HUES6 (cell line): ENCODE data around the gene DUOX2.
A peak's percentile ranks its signal among the peaks of the same experiment; 100 is the strongest.

ENCODE experiments used
- H3K27ac ChIP-seq: 2 replicates; pipeline ENCODE4 v1.7.0; 2013; ENCODE audit warnings: low read depth, mild to moderate bottlenecking, low read length, inconsistent platforms
- H3K27me3 ChIP-seq: 2 replicates; pipeline ENCODE4 v1.6.1; 2013; ENCODE audit warnings: low read length; ENCODE audit not compliant: control insufficient read depth, insufficient read depth
- H3K36me3 ChIP-seq: 2 replicates; pipeline ENCODE4 v1.6.1; 2013; ENCODE audit warnings: low read length; ENCODE audit not compliant: control insufficient read depth, insufficient read depth
- H3K4me1 ChIP-seq: 2 replicates; pipeline ENCODE4 v1.6.1; 2013; ENCODE audit warnings: low read length; ENCODE audit not compliant: control insufficient read depth, insufficient read depth
- H3K4me3 ChIP-seq: 2 replicates; pipeline ENCODE4 v1.5.1; 2013; ENCODE audit warnings: low read depth, low read length
- H3K9ac ChIP-seq: one replicate; pipeline ENCODE4 v1.6.1; 2013; ENCODE audit warnings: mild to moderate bottlenecking, low read length
- H3K9me3 ChIP-seq: 2 replicates; pipeline ENCODE4 v1.6.1; 2013; ENCODE audit warnings: low read depth, low read length; ENCODE audit not compliant: control insufficient read depth, insufficient read depth

The DUOX2 gene

DNA sequence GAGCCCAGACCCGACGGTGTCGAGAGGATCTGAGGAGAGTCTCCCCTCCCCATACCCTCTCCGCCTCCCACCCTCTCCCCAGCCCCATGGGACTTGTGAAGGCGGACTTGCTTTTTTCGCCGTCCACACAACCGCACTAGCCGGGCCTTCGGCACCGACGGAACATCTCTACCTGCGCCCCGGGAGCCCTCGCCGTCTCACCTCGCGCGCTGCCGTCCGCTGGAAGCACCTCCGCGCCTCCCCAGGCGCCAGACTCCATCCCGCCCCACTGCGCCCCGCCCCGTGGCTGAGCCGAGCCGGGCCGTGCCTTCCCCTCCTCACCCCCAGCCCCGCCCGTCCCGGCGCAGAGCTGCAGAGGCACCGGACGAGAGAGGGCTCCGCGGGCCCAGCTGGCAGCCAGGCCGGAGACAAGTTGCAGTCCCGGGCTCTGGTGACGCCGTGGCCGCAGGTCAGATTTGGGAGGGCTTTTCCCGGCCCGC is 15.7 kb upstream of the DUOX2 start, which contains the start of the genes DUOX1 and DUOXA1:
TSS of gene DUOX1 (plus strand) at position 344 of the 479 bp plus-strand sequence. CDS start 1,973 bp downstream, outside the sequence.
TSS of gene DUOXA1 (minus strand) at position 229 of the 479 bp plus-strand sequence. CDS start 6,865 bp downstream, outside the sequence.
- Histone ChIP-seq H3K27ac (no peak within 1 kb of the TSS), H3K4me1 (peaks cover 8% of the 10 kb centered on the region; the same call in 1 of the 2 replicates), H3K36me3 (no peaks in the 10 kb centered on the region), H3K27me3 (peaks cover 100% of the 10 kb centered on the region), H3K4me3 (peak within 1 kb of the TSS; percentile 84), H3K9ac (no peak within 1 kb of the TSS), H3K9me3 (no peaks in the 10 kb centered on the region)

DNA sequence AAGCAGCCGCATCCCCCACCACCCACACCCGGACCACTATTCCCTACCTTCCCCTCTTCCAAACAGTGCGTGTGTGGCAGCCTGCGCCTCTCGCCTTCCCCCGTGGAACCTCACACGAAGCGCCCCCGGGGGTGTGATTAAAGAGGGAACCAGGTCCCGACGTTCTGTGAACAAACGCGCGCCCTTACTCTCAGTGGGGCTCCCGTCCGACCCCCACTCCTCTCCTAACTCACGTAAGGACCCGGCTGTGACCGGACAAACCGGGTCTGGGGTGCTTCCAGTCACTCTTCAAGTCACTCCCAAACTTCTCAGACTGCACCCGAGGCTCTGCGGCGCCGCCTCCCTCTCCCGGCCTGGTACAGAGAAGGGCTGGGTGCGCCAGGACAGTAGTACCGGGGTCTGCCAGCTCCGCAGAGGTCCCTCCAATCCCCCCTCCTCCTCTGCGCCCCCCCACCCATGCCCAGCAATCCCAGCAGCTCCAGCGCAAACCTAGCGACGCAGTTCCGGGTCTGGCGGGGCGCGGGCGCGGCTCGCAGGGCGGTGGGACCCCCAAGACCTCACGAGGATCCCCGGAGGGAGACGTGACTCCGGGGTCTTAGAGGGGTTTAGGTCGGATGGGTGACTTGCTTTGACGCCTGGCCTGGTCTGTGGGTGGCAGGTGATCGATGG is 15.1 kb upstream of the DUOX2 start:
- Histone ChIP-seq H3K4me1 (peaks cover 8% of the 10 kb centered on the region; the same call in 1 of the 2 replicates), H3K36me3 (no peaks in the 10 kb centered on the region), H3K9me3 (no peaks in the 10 kb centered on the region), H3K27ac (no peak overlapping the region), H3K4me3 (peak overlapping the region; percentile 84), H3K27me3 (peaks cover 98% of the 10 kb centered on the region), H3K9ac (no peak overlapping the region)

- H3K4me3 ChIP-seq, result no peak overlapping the region
- H3K9me3 ChIP-seq, result no peaks in the 10 kb centered on the region
Observed at GRCh38 chr15:45126535-45127158, 12.7 kb upstream of the DUOX2 start.

DNA sequence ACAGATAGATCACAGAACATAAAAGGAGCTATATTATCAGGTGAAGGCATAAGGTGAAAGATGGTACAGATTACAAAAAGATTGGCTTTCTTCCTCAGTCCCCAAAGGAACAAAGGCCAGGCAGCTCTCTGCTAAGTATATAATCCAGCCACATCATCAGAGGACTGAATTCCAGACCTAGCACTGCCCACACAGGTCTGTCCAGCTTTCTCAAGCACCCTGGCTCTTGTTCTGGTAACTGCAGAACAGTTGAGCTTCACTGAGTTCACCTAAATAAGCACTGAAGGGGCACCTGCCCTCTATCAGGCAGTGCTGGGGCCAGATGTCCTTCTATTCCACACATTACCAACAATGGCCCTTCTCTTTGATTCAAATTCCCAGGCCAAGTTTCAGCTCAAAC is 9.4 kb upstream of the DUOX2 start:
- Histone ChIP-seq H3K27ac (no peak overlapping the region), H3K4me1 (peaks cover 3% of the 10 kb centered on the region; the same call in 1 of the 2 replicates), H3K4me3 (no peak overlapping the region), H3K9ac (no peak overlapping the region), H3K9me3 (no peaks in the 10 kb centered on the region), H3K36me3 (no peaks in the 10 kb centered on the region), H3K27me3 (peaks cover 88% of the 10 kb centered on the region)

More at GRCh38 chr15:45126535-45127158, 12.7 kb upstream of the DUOX2 start:
- Histone ChIP-seq H3K4me1 (peaks cover 11% of the 10 kb centered on the region; the same call in 1 of the 2 replicates), H3K27ac (no peak overlapping the region), H3K27me3 (peaks cover 93% of the 10 kb centered on the region), H3K9ac (no peak overlapping the region), H3K36me3 (no peaks in the 10 kb centered on the region)

GRCh38 chr15:45122719-45123118 is 8.7 kb upstream of the DUOX2 start:
- no peak overlapping the region for H3K27ac ChIP-seq
- no peaks in the 10 kb centered on the region for H3K9me3 ChIP-seq

GRCh38 chr15:45121706-45122417 is 7.9 kb upstream of the DUOX2 start:
- no peaks in the 10 kb centered on the region for H3K36me3 ChIP-seq
- H3K27ac ChIP-seq, result no peak overlapping the region
- H3K4me1 ChIP-seq, result peaks cover 7% of the 10 kb centered on the region; the same call in 1 of the 2 replicates
- H3K27me3 ChIP-seq, result peaks cover 88% of the 10 kb centered on the region
- H3K9ac ChIP-seq, result no peak overlapping the region
- H3K9me3 ChIP-seq, result no peaks in the 10 kb centered on the region
- H3K4me3 ChIP-seq, result no peak overlapping the region

More at GRCh38 chr15:45122719-45123118, 8.7 kb upstream of the DUOX2 start:
- H3K9ac ChIP-seq, result no peak overlapping the region
- no peaks in the 10 kb centered on the region for H3K36me3 ChIP-seq
- H3K4me1 ChIP-seq, result peaks cover 5% of the 10 kb centered on the region; the same call in 1 of the 2 replicates
- H3K27me3 ChIP-seq, result peaks cover 88% of the 10 kb centered on the region
- H3K4me3 ChIP-seq, result no peak overlapping the region

- no peak overlapping the region for H3K27ac ChIP-seq
- H3K9ac ChIP-seq, result no peak overlapping the region
- H3K27me3 ChIP-seq, result peaks cover 88% of the 10 kb centered on the region
- no peaks in the 10 kb centered on the region for H3K36me3 ChIP-seq
- H3K9me3 ChIP-seq, result no peaks in the 10 kb centered on the region
- H3K4me3 ChIP-seq, result no peak overlapping the region
- peaks cover 11% of the 10 kb centered on the region; the same call in 1 of the 2 replicates for H3K4me1 ChIP-seq
Observed at GRCh38 chr15:45121020-45121419, 7.0 kb upstream of the DUOX2 start.

DNA sequence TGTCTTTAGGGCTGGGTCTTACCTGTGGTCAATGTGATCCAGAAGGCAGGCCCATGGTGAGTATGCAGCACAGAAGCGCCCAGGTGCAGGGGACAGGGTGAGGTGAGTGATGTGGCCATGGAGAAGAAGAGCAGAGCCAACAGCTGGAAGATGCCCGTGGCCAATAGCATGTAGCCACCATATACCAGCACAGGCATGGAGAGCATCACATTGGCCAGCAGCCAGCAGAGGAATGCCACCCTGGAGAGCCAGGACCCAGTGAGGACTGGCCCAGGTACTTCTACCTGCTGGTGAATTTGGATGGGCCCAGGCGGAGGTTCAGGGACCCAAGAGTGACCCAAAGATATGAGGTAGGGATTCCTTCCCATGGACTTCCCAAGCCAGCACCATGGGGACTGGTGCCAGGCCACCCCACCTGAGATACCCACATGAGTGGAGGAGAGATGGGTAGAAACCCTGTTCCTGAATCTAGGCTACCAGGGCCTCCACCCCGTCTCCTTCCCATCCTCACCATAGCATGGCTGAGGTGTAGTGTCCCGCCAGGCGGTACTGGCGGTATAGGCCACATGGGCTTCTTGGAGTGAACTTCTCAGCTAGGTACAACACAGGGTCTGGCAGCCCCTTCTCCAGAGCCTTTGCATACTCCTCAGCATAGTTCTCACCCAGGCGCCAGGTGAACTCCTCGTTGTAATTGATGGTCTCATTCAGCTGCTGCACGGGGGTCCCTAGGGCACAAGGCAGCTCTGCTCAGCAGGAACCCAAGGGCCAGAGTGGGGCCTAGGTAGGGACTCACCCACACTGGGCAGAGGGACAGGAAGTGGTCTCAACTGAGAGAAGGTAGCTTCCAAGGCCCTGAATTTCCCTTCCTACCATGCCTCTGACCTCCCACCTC is 6.4 kb upstream of the DUOX2 start:
- peaks cover 11% of the 10 kb centered on the region; the same call in 1 of the 2 replicates for H3K4me1 ChIP-seq
- H3K9ac ChIP-seq, result no peak overlapping the region
- H3K36me3 ChIP-seq, result no peaks in the 10 kb centered on the region
- no peaks in the 10 kb centered on the region for H3K9me3 ChIP-seq
- H3K27me3 ChIP-seq, result peaks cover 88% of the 10 kb centered on the region
- no peak overlapping the region for H3K4me3 ChIP-seq
- H3K27ac ChIP-seq, result no peak overlapping the region

DNA sequence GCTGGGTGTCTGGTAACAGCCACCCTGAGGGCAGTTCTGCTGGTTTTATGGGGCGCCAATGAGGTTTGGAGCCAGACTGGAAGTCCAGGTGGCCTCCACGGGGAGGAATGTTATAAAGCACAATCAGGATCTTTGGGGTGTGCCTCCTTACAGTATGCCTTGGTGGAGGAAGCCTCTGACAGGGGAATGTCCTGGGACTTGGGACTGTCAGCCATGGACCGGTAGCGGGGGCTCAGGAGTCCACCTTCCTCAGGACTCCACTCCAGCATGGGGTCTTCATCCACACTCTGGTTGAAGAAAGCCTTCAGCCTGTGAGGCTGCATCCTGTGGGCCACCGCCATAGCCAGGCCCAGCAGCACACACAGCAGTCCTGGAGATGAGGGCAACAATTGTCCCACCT is 5.0 kb upstream of the DUOX2 start:
- H3K27me3 ChIP-seq, result peaks cover 90% of the 10 kb centered on the region
- H3K9ac ChIP-seq, result no peak overlapping the region

GRCh38 chr15:45118131-45118588 is 4.2 kb upstream of the DUOX2 start:
- Histone ChIP-seq H3K4me3 (peak overlapping the region; percentile 31; the same call in 1 of the 2 replicates), H3K9me3 (no peaks in the 10 kb centered on the region), H3K36me3 (no peaks in the 10 kb centered on the region), H3K27ac (no peak overlapping the region), H3K9ac (no peak overlapping the region), H3K27me3 (peaks cover 90% of the 10 kb centered on the region), H3K4me1 (peaks cover 26% of the 10 kb centered on the region)

More for the DNA sequence above, 5.0 kb upstream of the DUOX2 start:
- H3K9me3 ChIP-seq, result no peaks in the 10 kb centered on the region
- H3K4me3 ChIP-seq, result no peak overlapping the region
- H3K27ac ChIP-seq, result no peak overlapping the region
- peaks cover 18% of the 10 kb centered on the region for H3K4me1 ChIP-seq
- H3K36me3 ChIP-seq, result no peaks in the 10 kb centered on the region
